ENCODE measurements around the gene CHRD.
"Not testable (repeated sequence)": the region's sequence is repeated elsewhere in the genome, so short reads cannot be mapped to it uniquely, and the experiment has no call there.

Gene CHRD

GRCh38 chr3:184338511-184338945 is 41.3 kb upstream of the CHRD start:
- Histone ChIP-seq H3K9me3 (no peaks in the 10 kb centered on the region), H3K4me1 (peaks cover 27% of the 10 kb centered on the region), H3K27me3 (no peaks in the 10 kb centered on the region), H3K36me3 (peaks cover 29% of the 10 kb centered on the region), H3K4me3 (ENCODE audit: low read depth, low read length) (peak overlapping the region; percentile 66)
- DNase-seq, result peak; percentile 96
- peak; percentile 23; the same call in 1 of the 2 replicates for TF ChIP-seq CTCF (IDR thresholded peaks at IDR 0.05; ENCODE audit: low read depth, low read length)

DNA sequence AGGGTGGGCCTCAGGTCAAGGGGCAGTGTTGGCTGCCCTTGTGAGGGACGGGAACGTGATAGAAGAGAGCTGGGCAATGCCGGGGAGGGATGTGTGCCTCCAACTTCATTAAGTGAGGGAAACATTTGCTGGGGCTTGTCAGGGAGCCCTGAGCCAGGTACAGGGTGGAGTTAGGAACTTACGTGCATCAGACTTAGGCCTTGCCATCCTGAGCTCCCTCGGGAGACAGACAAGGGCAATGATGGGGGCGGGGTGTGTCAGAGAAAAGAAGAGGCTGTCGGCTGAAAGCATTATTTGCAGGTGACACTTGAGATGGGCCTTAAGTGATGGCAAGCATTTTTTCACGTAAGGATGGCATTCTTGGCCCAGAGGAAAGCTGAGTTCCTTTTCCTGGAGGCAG is 40.9 kb upstream of the CHRD start:
- H3K4me1 ChIP-seq, result peaks cover 27% of the 10 kb centered on the region
- no peak for TF ChIP-seq CTCF (IDR thresholded peaks at IDR 0.05; ENCODE audit: low read depth, low read length)
- no peaks in the 10 kb centered on the region for H3K9me3 ChIP-seq
- peaks cover 25% of the 10 kb centered on the region for H3K36me3 ChIP-seq
- DNase-seq, result no peak
- H3K27me3 ChIP-seq, result no peaks in the 10 kb centered on the region
- peak overlapping the region; percentile 66 for H3K4me3 ChIP-seq (ENCODE audit: low read depth, low read length)

GRCh38 chr3:184339451-184340135 is 40.3 kb upstream of the CHRD start:
- H3K9me3 ChIP-seq, DNase-seq, H3K27me3 ChIP-seq: not testable (repeated sequence)
- Histone ChIP-seq H3K4me3 (ENCODE audit: low read depth, low read length) (peak overlapping the region; percentile 66), H3K4me1 (peaks cover 27% of the 10 kb centered on the region), H3K36me3 (peaks cover 23% of the 10 kb centered on the region)

GRCh38 chr3:184341925-184342324 is 37.9 kb upstream of the CHRD start:
- no peak for DNase-seq
- H3K27me3 ChIP-seq, result no peaks in the 10 kb centered on the region
- peaks cover 17% of the 10 kb centered on the region for H3K36me3 ChIP-seq
- H3K9me3 ChIP-seq, result no peaks in the 10 kb centered on the region
- no peak overlapping the region for H3K4me3 ChIP-seq (ENCODE audit: low read depth, low read length)
- H3K4me1 ChIP-seq, result peaks cover 24% of the 10 kb centered on the region
- TF ChIP-seq CTCF (IDR thresholded peaks at IDR 0.05; ENCODE audit: low read depth, low read length), result no peak

GRCh38 chr3:184343200-184343876 is 36.5 kb upstream of the CHRD start:
- TF ChIP-seq CTCF (IDR thresholded peaks at IDR 0.05; ENCODE audit: low read depth, low read length), result no peak
- Histone ChIP-seq H3K36me3 (peaks cover 17% of the 10 kb centered on the region), H3K4me3 (ENCODE audit: low read depth, low read length) (no peak overlapping the region), H3K27me3 (no peaks in the 10 kb centered on the region), H3K4me1 (peaks cover 10% of the 10 kb centered on the region), H3K9me3 (no peaks in the 10 kb centered on the region)
- no peak for DNase-seq

- H3K36me3 ChIP-seq, result peaks cover 17% of the 10 kb centered on the region
- no peaks in the 10 kb centered on the region for H3K9me3 ChIP-seq
- no peak overlapping the region for H3K4me3 ChIP-seq (ENCODE audit: low read depth, low read length)
- H3K4me1 ChIP-seq, result peaks cover 3% of the 10 kb centered on the region; the same call in 1 of the 2 replicates
- no peak for DNase-seq
- H3K27me3 ChIP-seq, result no peaks in the 10 kb centered on the region
- no peak for TF ChIP-seq CTCF (IDR thresholded peaks at IDR 0.05; ENCODE audit: low read depth, low read length)
Measured at GRCh38 chr3:184344579-184345316, 35.1 kb upstream of the CHRD start.
